Heart left ventricle (tissue), 16 donors: Measurements from ENCODE around the gene UBQLNL. TPM values are rescaled to one million over a fixed set of nuclear protein-coding genes. Genes with fewer than 3 reads are reported as not detected.

ENCODE experiments used
- ATAC-seq, 4 donors: fragments of 200-7000 bp; cut with Tn5 transposase; one replicate each; pipeline ENCODE4 v1.9.1; 2020 to 2022; ENCODE audit warnings: moderate library complexity in 4 of 4, mild to moderate bottlenecking in 3 of 4, moderate number of reproducible peaks in 1 of 4
- DNase-seq, 5 donors: peaks; one replicate each; pipeline ENCODE4 v3.0.0-alpha.2; 2020
- H3K27ac ChIP-seq, 12 donors: fragments of 200-600 bp; sonication (generic) in 4 of 12; one replicate each; pipeline versions ENCODE4 v1.5.0 to v1.8.0; 2016 to 2022; ENCODE audit warnings: mild to moderate bottlenecking in 2 of 12
- H3K27me3 ChIP-seq, 9 donors: fragments of 200-600 bp; sonication (generic) in 2 of 9; one replicate each; pipeline versions ENCODE4 v1.5.1 to v1.8.0; 2016 to 2022; ENCODE audit warnings: mild to moderate bottlenecking in 3 of 9
- H3K36me3 ChIP-seq, 9 donors: fragments of 200-600 bp; sonication (generic) in 2 of 9; one replicate each; pipeline versions ENCODE4 v1.5.0 to v1.8.0; 2018 to 2022; ENCODE audit warnings: mild to moderate bottlenecking in 2 of 9
- H3K4me1 ChIP-seq, 12 donors: fragments of 200-600 bp; sonication (generic) in 4 of 12; one replicate each; pipeline versions ENCODE4 v1.5.0 to v1.8.0; 2016 to 2022; ENCODE audit warnings: mild to moderate bottlenecking in 3 of 12
- H3K4me3 ChIP-seq, 12 donors: fragments of 200-600 bp; sonication (generic) in 4 of 12; one replicate each; pipeline versions ENCODE4 v1.5.0 to v1.8.0; 2017 to 2022; ENCODE audit warnings: mild to moderate bottlenecking in 9 of 12, moderate library complexity in 4 of 12
- H3K9me3 ChIP-seq, 12 donors: fragments of 200-600 bp; sonication (generic) in 4 of 12; one replicate each; pipeline versions ENCODE4 v1.5.0 to v1.8.0; 2016 to 2022; ENCODE audit warnings: mild to moderate bottlenecking in 1 of 12
- POLR2A ChIP-seq, 2 donors: fragments of 450-650 bp; IDR thresholded peaks; one replicate each; pipeline ENCODE4 v1.6.1; 2017; ENCODE audit warnings: antibody characterized with exemption in 2 of 2, mild to moderate bottlenecking in 2 of 2, moderate library complexity in 2 of 2
- WGBS, 4 donors: extraction: QIAGEN DNeasy Blood & Tissue Kit in 2 of 4; methylation state at CpG; one replicate each; pipeline versions ENCODE4 v1.1.5 to v1.1.7; 2013 to 2018; 5-methylcytosine and 5-hydroxymethylcytosine counted together
- intact Hi-C, 10 donors: fragments of 100-400 bp; cut with DNase I; formaldehyde crosslinking; loops; one replicate each; pipeline versions ENCODE4 v1.11.1 to v1.14.2; 2022
- polyA plus RNA-seq, 2 donors: library from polyadenylated mRNA; stranded (reverse); fragments of 200-250 nt; gene quantifications; one replicate each; pipeline ENCODE4 v1.2.3, GENCODE V29; 2013
- total RNA-seq, 9 donors: library from RNA; depleted of rRNA in 2 of 9; stranded (reverse); fragments of >200 nt in 2 of 9; fragmentation: NEBNext Ultra II Directional in 3 of 9; extraction: Animal tissue kit (Norgen Biotek cat#: 25700) in 3 of 9; gene quantifications; one replicate each; pipeline versions ENCODE4 v1.1.0 to v1.2.4, GENCODE V29; 2016 to 2023
- TF ChIP-seq, protein P1 (sequence below), 12 donors: fragments of 200-600 bp; sonication (generic) in 4 of 12; IDR thresholded peaks; one replicate each; pipeline versions ENCODE4 v1.5.0 to v1.8.0; 2018 to 2022; ENCODE audit warnings: antibody characterized with exemption in 12 of 12, mild to moderate bottlenecking in 5 of 12
- donor health status: ischemic (EF 13 %, LVEDD 7.1; RV severe dilation, severe dysfunction).
- donor health status: healthy with polysubstance abuse.
- donor health status: DM: no; HTN: yes; CAD: no.
- donor health status: DM: no; HTN: no; CAD: no.
- donor health status: ischemic (EF 25% LVEDD 6.9; RV normal size, moderate dysfunction).
- donor health status: ischemic (EF 25% LVEDD 5.7; RV mildly dilated, moderate dysfunction).
- donor health status: healthy.
- donor health status: DM: yes; HTN: yes; CAD: no.
- donor health status: ischemic (EF 35%, LVEDD 5.7; RV mildly dilated, moderate dysfunction).
- donor health status: nonischemic (EF 11% LVEDD 7.7; RV severe dilation, severe dysfunction).
- donor health status: DM: yes; HTN: yes; CAD: no.
- donor health status: PGD.
- donor health status: ischemic (EF 29% LVEDD 5.4; RV normal size, mild dysfunction).
- donor health status: nonischemic (EF 23%, LVEDD 6.1; RV moderate dilation, normal function).

UBQLNL gene
- total and polyA plus RNA-seq, 11 donors, result 0.03 to 0.25 (median 0.17) TPM; not detected in 4

DNA sequence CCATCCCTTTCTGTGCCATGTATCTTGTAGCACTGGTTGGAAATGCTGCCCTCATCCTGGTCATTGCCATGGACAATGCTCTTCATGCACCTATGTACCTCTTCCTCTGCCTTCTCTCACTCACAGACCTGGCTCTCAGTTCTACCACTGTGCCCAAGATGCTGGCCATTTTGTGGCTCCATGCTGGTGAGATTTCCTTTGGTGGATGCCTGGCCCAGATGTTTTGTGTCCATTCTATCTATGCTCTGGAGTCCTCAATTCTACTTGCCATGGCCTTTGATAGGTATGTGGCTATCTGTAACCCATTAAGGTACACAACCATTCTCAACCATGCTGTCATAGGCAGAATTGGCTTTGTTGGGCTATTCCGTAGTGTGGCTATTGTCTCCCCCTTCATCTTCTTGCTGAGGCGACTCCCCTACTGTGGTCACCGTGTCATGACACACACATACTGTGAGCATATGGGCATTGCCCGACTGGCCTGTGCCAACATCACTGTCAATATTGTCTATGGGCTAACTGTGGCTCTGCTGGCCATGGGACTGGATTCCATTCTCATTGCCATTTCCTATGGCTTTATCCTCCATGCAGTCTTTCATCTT, 27.6 kb downstream of the UBQLNL start:
- H3K27me3 ChIP-seq, result no peaks in the 10 kb centered on the region
- ATAC-seq (no peak), DNase-seq (no peak)
- H3K4me3 ChIP-seq, result no peak overlapping the region
- H3K4me1 ChIP-seq, result no peaks in the 10 kb centered on the region
- no peaks in the 10 kb centered on the region for H3K36me3 ChIP-seq
- no peaks in the 10 kb centered on the region for H3K9me3 ChIP-seq
- no peak overlapping the region for H3K27ac ChIP-seq
- TF ChIP-seq POLR2A (IDR thresholded peaks at IDR 0.05), result no peak
- WGBS, 4 donors, result 88 to 100% (median 95%) methylated on average over 4 of the region's 4 CpGs
- intact Hi-C loops, result no loop called here

DNA sequence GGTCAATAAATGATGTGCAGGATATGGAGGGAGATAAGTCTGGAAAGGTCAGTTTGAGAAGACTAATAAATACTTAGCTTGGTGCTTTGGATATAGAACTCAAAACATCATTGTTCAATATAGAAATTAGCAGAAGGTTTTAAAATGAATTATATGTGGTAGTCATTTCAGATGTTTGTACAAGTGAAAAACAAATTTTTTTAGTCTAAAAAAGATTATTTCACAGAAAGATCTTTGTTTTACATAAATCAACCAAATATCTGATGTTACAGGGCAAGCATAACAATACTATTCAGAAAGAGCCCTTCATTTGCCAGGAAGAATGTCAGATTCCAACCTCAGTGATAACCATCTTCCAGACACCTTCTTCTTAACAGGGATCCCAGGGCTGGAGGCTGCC, 28.1 kb downstream of the UBQLNL start, which contains the start of gene OR52D1:
Gene OR52D1, plus strand, starts transcription at position 301 of the 400 bp plus-strand sequence. Its CDS starts 22 bp downstream, at position 323.
- Histone ChIP-seq H3K27me3 (no peaks in the 10 kb centered on the region), H3K9me3 (no peaks in the 10 kb centered on the region), H3K4me1 (no peaks in the 10 kb centered on the region), H3K36me3 (no peaks in the 10 kb centered on the region), H3K4me3 (no peak within 1 kb of the TSS), H3K27ac (no peak within 1 kb of the TSS)
- ATAC-seq, result no peak
- DNase-seq, result no peak
- TF ChIP-seq POLR2A (IDR thresholded peaks at IDR 0.05), result no peak
- TF ChIP-seq, protein P1, sequence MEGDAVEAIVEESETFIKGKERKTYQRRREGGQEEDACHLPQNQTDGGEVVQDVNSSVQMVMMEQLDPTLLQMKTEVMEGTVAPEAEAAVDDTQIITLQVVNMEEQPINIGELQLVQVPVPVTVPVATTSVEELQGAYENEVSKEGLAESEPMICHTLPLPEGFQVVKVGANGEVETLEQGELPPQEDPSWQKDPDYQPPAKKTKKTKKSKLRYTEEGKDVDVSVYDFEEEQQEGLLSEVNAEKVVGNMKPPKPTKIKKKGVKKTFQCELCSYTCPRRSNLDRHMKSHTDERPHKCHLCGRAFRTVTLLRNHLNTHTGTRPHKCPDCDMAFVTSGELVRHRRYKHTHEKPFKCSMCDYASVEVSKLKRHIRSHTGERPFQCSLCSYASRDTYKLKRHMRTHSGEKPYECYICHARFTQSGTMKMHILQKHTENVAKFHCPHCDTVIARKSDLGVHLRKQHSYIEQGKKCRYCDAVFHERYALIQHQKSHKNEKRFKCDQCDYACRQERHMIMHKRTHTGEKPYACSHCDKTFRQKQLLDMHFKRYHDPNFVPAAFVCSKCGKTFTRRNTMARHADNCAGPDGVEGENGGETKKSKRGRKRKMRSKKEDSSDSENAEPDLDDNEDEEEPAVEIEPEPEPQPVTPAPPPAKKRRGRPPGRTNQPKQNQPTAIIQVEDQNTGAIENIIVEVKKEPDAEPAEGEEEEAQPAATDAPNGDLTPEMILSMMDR (IDR thresholded peaks at IDR 0.05), result no peak
- intact Hi-C loops, result no loop called here

DNA sequence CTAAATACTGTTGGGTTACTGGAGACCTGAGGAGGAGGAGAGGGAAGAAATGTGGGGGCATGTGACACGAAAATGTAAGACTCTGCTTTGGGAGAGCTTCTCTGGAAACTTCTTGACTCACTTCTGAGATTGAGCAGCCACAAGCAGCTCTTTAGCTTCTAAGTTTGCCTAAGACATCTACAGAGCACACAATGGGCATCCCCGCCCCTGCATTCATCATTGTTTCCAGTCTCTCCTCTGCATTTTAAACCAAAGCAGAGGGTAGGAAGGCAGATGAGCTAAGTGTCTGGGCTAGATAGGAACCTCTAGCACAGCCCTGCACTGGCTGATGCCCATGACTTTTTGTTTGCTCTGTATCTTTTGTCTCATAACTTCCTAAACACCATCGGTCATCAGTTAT, 30.1 kb downstream of the UBQLNL start:
- WGBS, 4 donors, result 65 to 74% (median 69%) methylated on average over 3 of the region's 3 CpGs
- Histone ChIP-seq H3K4me1 (no peaks in the 10 kb centered on the region), H3K9me3 (no peaks in the 10 kb centered on the region), H3K27me3 (no peaks in the 10 kb centered on the region), H3K4me3 (no peak overlapping the region), H3K27ac (no peak overlapping the region), H3K36me3 (no peaks in the 10 kb centered on the region)
- no peak for DNase-seq
- no peak for TF ChIP-seq POLR2A (IDR thresholded peaks at IDR 0.05)
- TF ChIP-seq, protein P1 (IDR thresholded peaks at IDR 0.05), result no peak
- no peak for ATAC-seq
- intact Hi-C loops, result no loop called here

DNA sequence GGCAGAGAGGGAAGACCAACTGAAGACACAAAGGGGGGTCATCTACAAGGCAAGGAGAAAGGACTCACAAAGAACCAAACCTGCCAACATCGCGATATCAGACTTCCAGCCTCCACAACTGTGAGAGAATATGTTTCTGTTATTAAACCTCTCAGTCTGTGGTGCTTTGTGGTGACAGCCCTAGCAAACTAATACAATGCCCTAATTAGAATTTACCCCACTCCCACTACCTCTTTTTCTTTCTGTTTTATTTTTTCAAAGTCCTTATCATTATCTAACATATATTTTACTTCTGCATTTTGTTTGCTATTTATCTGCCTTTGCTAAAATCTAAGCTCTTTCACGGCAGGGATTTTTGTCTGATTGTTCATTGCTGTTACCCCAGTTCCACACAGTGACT, 30.5 kb downstream of the UBQLNL start:
- Histone ChIP-seq H3K4me1 (no peaks in the 10 kb centered on the region), H3K9me3 (no peaks in the 10 kb centered on the region), H3K27me3 (no peaks in the 10 kb centered on the region), H3K27ac (no peak overlapping the region), H3K36me3 (no peaks in the 10 kb centered on the region), H3K4me3 (no peak overlapping the region)
- DNase-seq (no peak), ATAC-seq (no peak)
- TF ChIP-seq POLR2A (IDR thresholded peaks at IDR 0.05), result no peak
- TF ChIP-seq, protein P1 (IDR thresholded peaks at IDR 0.05), result no peak
- 84 to 93% (median 89%) methylated on average over 3 of the region's 3 CpGs for WGBS, 4 donors
- intact Hi-C loops, result no loop called here
